OCI-LY7 (cell line): Measurements from ENCODE around the gene ADAM12.

Source experiments
- CTCF ChIP-seq: fragments of 200-600 bp; sonication (generic); conservative IDR thresholded peaks from 2 replicates; pipeline ENCODE4 v1.5.1; 2014; ENCODE audit warnings: mild to moderate bottlenecking, antibody characterized with exemption, low read length, moderate library complexity, mixed read lengths
- EZH2phosphoT487 ChIP-seq: fragments of 200-600 bp; sonication (generic); IDR thresholded peaks from 2 replicates; pipeline ENCODE4 v1.6.1; 2018; ENCODE audit warnings: low read depth, borderline replicate concordance, mild to moderate bottlenecking, mixed run types, antibody characterized with exemption, low read length, moderate library complexity, mixed read lengths

- no peak for TF ChIP-seq CTCF
- TF ChIP-seq EZH2phosphoT487: no peak
These were observed 70.5 kb downstream of the ADAM12 start for GRCh38 chr10:126317751-126318150.
